Natural killer cell (primary cell): ENCODE measurements around the gene NRG4. TPM values are rescaled to one million over a fixed set of nuclear protein-coding genes. Genes with fewer than 3 reads are reported as not detected.

ENCODE experiments used
- ATAC-seq, 3 donors: fragments of 150-1000 bp in 2 of 3; fragments of 200-7000 bp in 1 of 3; cut with Tn5 transposase; 1 replicate in 1 of 3; 2 replicates in 2 of 3; pipeline ENCODE4 v1.10.0; 2021; ENCODE audit warnings: mild to moderate bottlenecking in 2 of 3, moderate library complexity in 2 of 3
- DNase-seq, 2 donors: peaks; one replicate each; pipeline versions ENCODE4 v3.0.0 to v3.0.0-alpha.2; 2013 to 2021; ENCODE audit warnings: mixed read lengths in 1 of 2
- H3K27ac ChIP-seq: one replicate; pipeline ENCODE4 v1.5.1; 2013; ENCODE audit warnings: mild to moderate bottlenecking, low read length
- H3K27me3 ChIP-seq: one replicate; pipeline ENCODE4 v1.6.1; 2013; ENCODE audit warnings: low read length; ENCODE audit not compliant: control insufficient read depth, insufficient read depth
- H3K36me3 ChIP-seq: one replicate; pipeline ENCODE4 v1.6.1; 2013; ENCODE audit warnings: low read length; ENCODE audit not compliant: control insufficient read depth, insufficient read depth
- H3K4me1 ChIP-seq: one replicate; pipeline ENCODE4 v1.6.1; 2013; ENCODE audit warnings: low read length; ENCODE audit not compliant: control insufficient read depth, insufficient read depth
- H3K4me3 ChIP-seq: one replicate; pipeline ENCODE4 v1.5.1; 2013; ENCODE audit warnings: low read length
- H3K9me3 ChIP-seq: one replicate; pipeline ENCODE4 v1.6.1; 2013; ENCODE audit warnings: low read length; ENCODE audit not compliant: control insufficient read depth, insufficient read depth
- H3K27ac Mint-ChIP-seq, 2 donors: one replicate each; pipeline ENCODE4 v1.8.0; 2022; ENCODE audit warnings: mild to moderate bottlenecking in 2 of 2, mixed read lengths in 2 of 2, moderate library complexity in 1 of 2
- H3K27me3 Mint-ChIP-seq, 2 donors: one replicate each; pipeline ENCODE4 v1.8.0; 2022; ENCODE audit warnings: low read depth in 2 of 2, mixed read lengths in 2 of 2
- H3K36me3 Mint-ChIP-seq: one replicate; pipeline ENCODE4 v1.8.0; 2022; ENCODE audit warnings: mixed read lengths
- H3K4me1 Mint-ChIP-seq, 2 donors: one replicate each; pipeline ENCODE4 v1.8.0; 2022; ENCODE audit warnings: mixed read lengths in 2 of 2
- H3K4me3 Mint-ChIP-seq: one replicate; pipeline ENCODE4 v1.8.0; 2022; ENCODE audit warnings: mild to moderate bottlenecking, moderate library complexity, mixed read lengths
- H3K9me3 Mint-ChIP-seq, 2 donors: one replicate each; pipeline ENCODE4 v1.8.0; 2022; ENCODE audit warnings: mixed read lengths in 2 of 2
- CTCF ChIP-seq: fragments of 200-600 bp; IDR thresholded peaks from one replicate; pipeline ENCODE4 v1.8.0; 2022; ENCODE audit warnings: antibody characterized with exemption
- WGBS: methylation state at CpG from one replicate; pipeline ENCODE4 v1.1.7; 2013; ENCODE audit warnings: missing lambda C conversion rate; ENCODE audit not compliant: insufficient coverage; 5-methylcytosine and 5-hydroxymethylcytosine counted together
- intact Hi-C: fragments of 100-400 bp; cut with micrococcal nuclease; formaldehyde crosslinking; loops from one replicate; pipeline ENCODE4 v1.14.2; 2022
- total RNA-seq, 4 donors: library from RNA; stranded (reverse); fragments of 120-200 nt in 1 of 4; gene quantifications; one replicate each; pipeline versions ENCODE4 v1.2.3 to v1.2.4, GENCODE V29; 2013 to 2022

Gene NRG4
- total RNA-seq, 3 donors from 2014 or later (not counting 1 experiment from before 2014, with no cell fraction given): not detected

GRCh38 chr15:75966073-75966472 is 46.2 kb downstream of the NRG4 start:
- H3K27me3 ChIP-seq: no peaks in the 10 kb centered on the region
- H3K27ac ChIP-seq: no peak overlapping the region
- no peaks in the 10 kb centered on the region for H3K36me3 Mint-ChIP-seq
- no peak overlapping the region for H3K4me3 ChIP-seq
- H3K27ac Mint-ChIP-seq: no peak overlapping the region
- H3K4me1 ChIP-seq: no peaks in the 10 kb centered on the region
- H3K9me3 ChIP-seq: no peaks in the 10 kb centered on the region
- peaks cover 3 to 6% of the 10 kb centered on the region in 2 donors for H3K27me3 Mint-ChIP-seq
- intact Hi-C loops: no loop called here
- 65% methylated on average over 2 of the region's 2 CpGs for WGBS
- no peaks in the 10 kb centered on the region for H3K36me3 ChIP-seq
- H3K4me1 Mint-ChIP-seq: no peaks in the 10 kb centered on the region
- no peak for DNase-seq
- no peaks in the 10 kb centered on the region for H3K9me3 Mint-ChIP-seq
- H3K4me3 Mint-ChIP-seq: no peak overlapping the region
- no peak for ATAC-seq
- TF ChIP-seq CTCF: no peak

- Mint-ChIP-seq H3K9me3 (no peaks in the 10 kb centered on the region), H3K27ac (no peak overlapping the region), H3K36me3 (no peaks in the 10 kb centered on the region), H3K27me3 (peaks cover 6 to 21% of the 10 kb centered on the region in 2 donors), H3K4me1 (no peaks in the 10 kb centered on the region), H3K4me3 (no peak overlapping the region)
- Histone ChIP-seq H3K4me3 (no peak overlapping the region), H3K27ac (no peak overlapping the region), H3K9me3 (no peaks in the 10 kb centered on the region), H3K27me3 (no peaks in the 10 kb centered on the region), H3K36me3 (no peaks in the 10 kb centered on the region), H3K4me1 (no peaks in the 10 kb centered on the region)
- DNase-seq (no peak), ATAC-seq (no peak)
- no peak for TF ChIP-seq CTCF
- WGBS: 100% methylated on average over 1 of the region's 1 CpG
- intact Hi-C loops: no loop called here
Observed at GRCh38 chr15:75961331-75961730, 50.9 kb downstream of the NRG4 start.

- intact Hi-C loops: no loop called here
- 75% methylated on average over 1 of the region's 1 CpG for WGBS
- DNase-seq (no peak), ATAC-seq (no peak)
- Histone ChIP-seq H3K4me3 (no peak overlapping the region), H3K4me1 (no peaks in the 10 kb centered on the region), H3K36me3 (no peaks in the 10 kb centered on the region), H3K27me3 (peaks cover 2% of the 10 kb centered on the region), H3K27ac (no peak overlapping the region), H3K9me3 (no peaks in the 10 kb centered on the region)
- Mint-ChIP-seq H3K4me3 (no peak overlapping the region), H3K36me3 (no peaks in the 10 kb centered on the region), H3K27me3 (peaks cover 27 to 56% of the 10 kb centered on the region in 2 donors), H3K4me1 (peaks cover 0 to 5% of the 10 kb centered on the region in 2 donors), H3K9me3 (no peaks in the 10 kb centered on the region), H3K27ac (no peak overlapping the region)
- no peak for TF ChIP-seq CTCF
Observed at GRCh38 chr15:75955720-75956119, 56.5 kb downstream of the NRG4 start.

- Histone ChIP-seq H3K36me3 (no peaks in the 10 kb centered on the region), H3K9me3 (no peaks in the 10 kb centered on the region), H3K27ac (no peak overlapping the region), H3K4me3 (no peak overlapping the region), H3K27me3 (peaks cover 2% of the 10 kb centered on the region), H3K4me1 (no peaks in the 10 kb centered on the region)
- Mint-ChIP-seq H3K4me3 (no peak overlapping the region), H3K27me3 (peaks cover 24 to 69% of the 10 kb centered on the region in 2 donors), H3K9me3 (no peaks in the 10 kb centered on the region), H3K36me3 (no peaks in the 10 kb centered on the region), H3K27ac (no peak overlapping the region), H3K4me1 (peaks cover 0 to 5% of the 10 kb centered on the region in 2 donors)
- intact Hi-C loops: no loop called here
- WGBS: 63% methylated on average over 3 of the region's 4 CpGs
- DNase-seq: peak in 1 of 2 donors; percentile 6
- ATAC-seq: no peak
- TF ChIP-seq CTCF: no peak
Observed at GRCh38 chr15:75952525-75952924, 59.7 kb downstream of the NRG4 start.
